Common myeloid progenitor, CD34-positive (primary cell): ENCODE results near the gene ZNF778.

Experiments
- CTCF ChIA-PET: fragments of 350-600 bp; sonication (Branson Sonifier 250); formaldehyde crosslinking; loops from one replicate; lab custom pipeline; 2021; ENCODE audit warnings: antibody characterized with exemption; lab: Charles Lee
- POLR2A ChIA-PET: fragments of 350-600 bp; sonication (Branson Sonifier 250); formaldehyde crosslinking; loops from one replicate; lab custom pipeline; 2021; ENCODE audit warnings: antibody characterized with exemption; lab: Charles Lee
- DNase-seq, 3 donors: peaks; one replicate each; pipeline versions ENCODE4 v3.0.0 to v3.0.0-alpha.2; 2013
- H3K27ac ChIP-seq, 2 experiments: 1 replicate in 1 of 2; 2 replicates in 1 of 2; pipeline ENCODE4 v1.7.0; 2013; ENCODE audit warnings: inconsistent platforms in 2 of 2, low read length in 2 of 2, mild to moderate bottlenecking in 2 of 2, low read depth in 1 of 2, moderate library complexity in 1 of 2; ENCODE audit not compliant: severe bottlenecking in 2 of 2, insufficient read depth in 1 of 2, poor library complexity in 1 of 2
- H3K27me3 ChIP-seq, 5 experiments: replicated peaks in 2 of 5; 1 replicate in 3 of 5; 2 replicates in 2 of 5; pipeline versions ENCODE4 v1.6.1 to v1.7.0; 2013; ENCODE audit warnings: low read length in 4 of 5, mild to moderate bottlenecking in 2 of 5, moderate library complexity in 2 of 5, inconsistent platforms in 1 of 5; ENCODE audit not compliant: insufficient read depth in 5 of 5, control insufficient read depth in 4 of 5
- H3K36me3 ChIP-seq, 4 experiments: 1 replicate in 2 of 4; 2 replicates in 2 of 4; pipeline versions ENCODE4 v1.6.1 to v1.7.0; 2013; ENCODE audit warnings: low read length in 3 of 4, control low read depth in 1 of 4, mild to moderate bottlenecking in 1 of 4; ENCODE audit not compliant: control insufficient read depth in 4 of 4, insufficient read depth in 4 of 4
- H3K4me1 ChIP-seq, 4 experiments: 1 replicate in 3 of 4; 2 replicates in 1 of 4; pipeline versions ENCODE4 v1.6.1 to v1.7.1; 2013; ENCODE audit warnings: low read length in 3 of 4, mild to moderate bottlenecking in 3 of 4, control low read depth in 1 of 4, inconsistent platforms in 1 of 4, moderate library complexity in 1 of 4; ENCODE audit not compliant: control insufficient read depth in 4 of 4, insufficient read depth in 4 of 4; ENCODE audit errors: control extremely low read depth in 1 of 4
- H3K4me3 ChIP-seq, 7 experiments: 1 replicate in 4 of 7; 2 replicates in 3 of 7; pipeline versions ENCODE4 v1.5.1 to v1.7.0; 2013; ENCODE audit warnings: mild to moderate bottlenecking in 7 of 7, low read length in 6 of 7, moderate library complexity in 6 of 7, inconsistent platforms in 2 of 7, low read depth in 2 of 7, control low read depth in 1 of 7; ENCODE audit not compliant: insufficient read depth in 4 of 7, control insufficient read depth in 1 of 7; ENCODE audit errors: extremely low read depth in 1 of 7
- H3K9me3 ChIP-seq, 5 experiments: 1 replicate in 4 of 5; 2 replicates in 1 of 5; pipeline versions ENCODE4 v1.6.1 to v1.7.1; 2013; ENCODE audit warnings: low read length in 4 of 5, mild to moderate bottlenecking in 2 of 5, inconsistent platforms in 1 of 5, low read depth in 1 of 5, moderate library complexity in 1 of 5; ENCODE audit not compliant: control insufficient read depth in 4 of 5, insufficient read depth in 2 of 5; ENCODE audit errors: control extremely low read depth in 1 of 5
- WGBS: methylation state at CpG from one replicate; pipeline ENCODE4 v1.1.5; 2013; ENCODE audit not compliant: insufficient coverage; 5-methylcytosine and 5-hydroxymethylcytosine counted together

ZNF778 gene

GRCh38 chr16:89200850-89201411, 16.6 kb upstream of the ZNF778 start:
- DNase-seq = no peak
- CTCF ChIA-PET = interaction anchor here (1.6 kb wide), 1 partner anchor 15 kb away, joined by 3 read pairs; no protein-coding TSS in a partner anchor
- 2% methylated on average over 40 of the region's 58 CpGs for WGBS
- peaks cover 0 to 19% (median 16%) of the 10 kb centered on the region in 4 experiments for H3K4me1 ChIP-seq
- no peaks in the 10 kb centered on the region for H3K36me3 ChIP-seq
- H3K27me3 ChIP-seq = peaks cover 15 to 78% (median 27%) of the 10 kb centered on the region in 5 experiments
- H3K4me3 ChIP-seq = peak overlapping the region in 4 of 7 experiments; percentile 26 to 46 (median 42)
- H3K9me3 ChIP-seq = peaks cover 0 to 9% (median 5%) of the 10 kb centered on the region in 5 experiments
- POLR2A ChIA-PET = interaction anchor here (0.5 kb wide), 1 partner anchor 16 kb away, joined by 3 read pairs; no protein-coding TSS in a partner anchor
- H3K27ac ChIP-seq = no peak overlapping the region

GRCh38 chr16:89201439-89202377, 15.8 kb upstream of the ZNF778 start:
- Histone ChIP-seq H3K36me3 (no peaks in the 10 kb centered on the region), H3K27me3 (peaks cover 15 to 78% (median 27%) of the 10 kb centered on the region in 5 experiments), H3K4me3 (peak overlapping the region in 5 of 7 experiments; percentile 23 to 62 (median 46)), H3K9me3 (peaks cover 0 to 9% (median 5%) of the 10 kb centered on the region in 5 experiments), H3K4me1 (peaks cover 0 to 19% (median 16%) of the 10 kb centered on the region in 4 experiments), H3K27ac (no peak overlapping the region)
- CTCF ChIA-PET = interaction anchor here (1.6 kb wide), 1 partner anchor 15 kb away, joined by 3 read pairs; no protein-coding TSS in a partner anchor
- WGBS = under 1% methylated on average over 88 of the region's 111 CpGs
- POLR2A ChIA-PET = interaction anchor here (0.5 kb wide), 1 partner anchor 16 kb away, joined by 3 read pairs; no protein-coding TSS in a partner anchor
- DNase-seq = peak; percentile 64 to 75 (median 74)

DNA sequence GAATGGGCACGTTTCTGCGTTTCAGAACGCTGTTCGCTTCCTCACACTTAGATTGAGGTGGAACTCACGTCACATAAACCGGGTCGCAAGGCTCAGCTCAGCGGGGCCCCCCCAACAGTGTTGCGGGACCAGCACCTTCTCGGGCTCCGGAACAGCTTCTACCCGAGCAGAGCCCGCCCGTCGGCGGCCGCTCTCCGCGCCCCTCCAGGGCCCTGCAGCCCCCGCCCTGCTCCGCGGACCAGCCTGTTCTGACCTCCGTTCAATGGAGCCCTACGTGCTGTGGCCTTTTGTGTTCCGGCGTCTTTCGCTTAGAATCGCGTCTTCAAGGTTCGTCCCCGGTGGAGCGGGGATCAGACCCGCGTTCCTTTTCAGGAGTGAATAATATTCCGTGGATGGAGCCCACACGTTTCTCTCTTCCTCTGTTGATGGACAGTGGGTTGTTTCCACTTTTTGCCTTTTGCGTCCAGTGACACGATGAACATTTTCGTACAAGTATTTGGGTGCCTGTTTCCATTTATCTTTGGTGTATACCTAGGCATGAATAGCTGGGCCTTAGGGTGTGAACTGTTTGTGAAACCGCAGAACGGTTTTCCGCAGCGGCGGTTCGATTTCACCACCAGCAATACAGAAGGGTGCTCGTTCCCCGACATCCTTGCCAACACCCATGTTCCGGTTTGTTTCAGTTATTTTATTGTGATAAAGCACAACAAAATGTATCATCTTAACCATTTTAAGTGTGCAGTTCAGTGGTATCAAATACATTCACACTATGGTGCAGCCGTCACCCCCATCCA, 14.9 kb upstream of the ZNF778 start:
- WGBS = 31% methylated on average over 34 of the region's 49 CpGs
- peaks cover 0 to 19% (median 16%) of the 10 kb centered on the region in 4 experiments for H3K4me1 ChIP-seq
- CTCF ChIA-PET = no interaction called here
- no peaks in the 10 kb centered on the region for H3K36me3 ChIP-seq
- DNase-seq = peak in 1 of 3 donors; percentile 13
- POLR2A ChIA-PET = no interaction called here
- peak overlapping the region in 4 of 7 experiments; percentile 23 to 62 (median 44) for H3K4me3 ChIP-seq
- peaks cover 0 to 9% (median 5%) of the 10 kb centered on the region in 5 experiments for H3K9me3 ChIP-seq
- peaks cover 15 to 71% (median 27%) of the 10 kb centered on the region in 5 experiments for H3K27me3 ChIP-seq
- H3K27ac ChIP-seq = no peak overlapping the region

DNA sequence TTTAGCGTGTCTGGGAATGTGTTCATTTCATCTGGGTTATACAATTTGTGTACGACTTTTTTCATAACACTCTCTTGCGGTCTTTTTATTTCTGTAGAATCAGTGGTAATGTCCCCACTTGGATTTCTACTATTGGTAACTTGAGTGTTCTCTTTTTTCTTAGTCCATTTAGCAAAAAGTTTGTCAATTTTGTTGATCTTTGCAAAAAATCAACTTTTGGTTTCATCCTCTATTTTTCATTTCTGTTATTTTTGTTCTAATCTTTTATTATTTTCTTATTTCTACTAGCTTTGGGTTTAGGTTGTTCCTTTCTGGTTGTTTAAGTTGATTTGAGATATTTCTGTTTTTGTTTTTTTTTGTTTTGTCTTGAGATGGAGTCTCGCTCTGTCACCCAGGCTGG, 9.5 kb upstream of the ZNF778 start:
- 100% methylated on average over 1 of the region's 4 CpGs for WGBS
- CTCF ChIA-PET = no interaction called here

GRCh38 chr16:89209522-89210044, 7.9 kb upstream of the ZNF778 start:
- Histone ChIP-seq H3K36me3 (no peaks in the 10 kb centered on the region), H3K4me1 (no peaks in the 10 kb centered on the region), H3K9me3 (no peaks in the 10 kb centered on the region), H3K27ac (no peak overlapping the region), H3K27me3 (peaks cover 0 to 9% (median 2%) of the 10 kb centered on the region in 5 experiments), H3K4me3 (no peak overlapping the region)
- no peak for DNase-seq
- CTCF ChIA-PET = interaction anchor here (1.3 to 1.4 kb wide), 2 partner anchors 22 to 425 kb away, joined by 3 to 4 read pairs; no protein-coding TSS in a partner anchor
- WGBS = 84% methylated on average over 14 of the region's 15 CpGs
- POLR2A ChIA-PET = no interaction called here

More for the DNA sequence above, 9.5 kb upstream of the ZNF778 start:
- H3K36me3 ChIP-seq = no peaks in the 10 kb centered on the region
- H3K4me3 ChIP-seq = no peak overlapping the region
- POLR2A ChIA-PET = no interaction called here
- peaks cover 9 to 19% (median 13%) of the 10 kb centered on the region in 5 experiments for H3K27me3 ChIP-seq
- H3K9me3 ChIP-seq = peaks cover 0 to 4% (median 0%) of the 10 kb centered on the region in 5 experiments
- no peak for DNase-seq
- no peaks in the 10 kb centered on the region for H3K4me1 ChIP-seq
- H3K27ac ChIP-seq = no peak overlapping the region

DNA sequence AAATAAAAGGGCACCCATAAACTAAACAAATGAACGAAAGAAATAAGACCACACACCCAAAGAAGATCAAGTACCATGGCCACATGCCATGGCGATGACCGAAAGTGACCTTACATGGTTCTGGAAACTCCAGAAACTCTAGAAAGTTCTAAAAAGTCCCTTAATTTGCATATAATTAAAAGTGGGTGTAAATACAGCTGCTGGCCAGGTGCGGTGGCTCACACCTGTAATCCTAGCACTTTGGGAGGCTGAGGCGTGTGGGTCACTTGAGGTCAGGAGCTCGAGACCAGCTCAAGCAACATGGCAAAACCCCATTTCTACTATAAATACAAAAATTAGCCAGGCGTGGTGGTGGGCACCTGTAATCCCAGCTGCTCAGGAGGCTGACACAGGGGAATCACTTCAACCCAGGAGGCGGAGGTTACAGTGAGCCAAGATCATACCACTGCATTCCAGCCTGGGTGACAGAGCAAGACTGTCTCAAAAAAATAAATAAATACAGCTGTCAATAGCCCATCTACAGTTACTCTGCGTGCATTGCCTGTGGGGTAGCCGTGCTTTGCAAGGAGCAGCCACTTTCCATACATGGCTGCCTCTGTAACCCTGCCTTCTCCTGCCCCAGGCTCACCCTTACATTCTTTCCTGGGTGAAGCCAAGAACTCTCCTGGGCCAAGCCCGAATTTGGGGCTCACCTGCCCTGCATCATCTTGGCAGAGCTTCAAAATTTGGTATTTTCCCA, 7.2 kb upstream of the ZNF778 start:
- no peaks in the 10 kb centered on the region for H3K4me1 ChIP-seq
- H3K9me3 ChIP-seq = no peaks in the 10 kb centered on the region
- 93% methylated on average over 7 of the region's 11 CpGs for WGBS
- no peak overlapping the region for H3K4me3 ChIP-seq
- H3K27me3 ChIP-seq = peaks cover 0 to 9% (median 0%) of the 10 kb centered on the region in 5 experiments
- H3K36me3 ChIP-seq = no peaks in the 10 kb centered on the region
- CTCF ChIA-PET = interaction anchor here (0.8 to 1.4 kb wide), 4 partner anchors 23 to 464 kb away, joined by 3 to 4 read pairs (median 4); no protein-coding TSS in a partner anchor
- DNase-seq = no peak
- H3K27ac ChIP-seq = no peak overlapping the region
- POLR2A ChIA-PET = no interaction called here
